K562 (cell line): ENCODE data around the gene MUC22. TPM values are rescaled to one million over a fixed set of nuclear protein-coding genes. Genes with fewer than 3 reads are reported as not detected.

Experiments
- ATAC-seq: fragments of 200-7000 bp; cut with Tn5 transposase; 3 replicates; pipeline ENCODE4 v1.9.1; 2020; ENCODE audit warnings: moderate library complexity
- BruUV-seq: library from RNA; stranded (reverse); fragments of 400-500 nt; replicated peaks from 2 replicates; lab custom pipeline; 2021; lab: Mats Ljungman, UMichigan
- CTCF ChIA-PET: fragments of 300-600 bp; formaldehyde crosslinking; extraction: SDS; loops from one replicate; lab custom pipeline; 2021; ENCODE audit warnings: low intra/inter-chr PET ratio; lab: Yijun Ruan, JAX
- POLR2A ChIA-PET: fragments of 300-600, 350-650 bp; sonication (Branson Sonifier 250); formaldehyde crosslinking; extraction: SDS; loops from one replicate; lab custom pipeline; 2021; ENCODE audit warnings: antibody characterized with exemption, inconsistent platforms; lab: Yijun Ruan, JAX
- DNase-seq, 4 experiments: peaks; one replicate each; pipeline versions ENCODE4 v3.0.0 to v3.0.0-alpha.2; 2011 to 2018; ENCODE audit warnings: low spot score in 3 of 4, mixed read lengths in 3 of 4; ENCODE audit errors: extremely low read depth in 1 of 4
- FAIRE-seq: peaks from 2 replicates; lab custom pipeline; 2011; peaks lifted over from hg19 to GRCh38; lab: Jason Lieb, UNC
- H2AFZ ChIP-seq: 2 replicates; pipeline ENCODE4 v1.6.0; 2011; ENCODE audit warnings: low read depth, low read length, control low read depth, inconsistent platforms
- H3K27ac ChIP-seq: fragments of 200-600 bp; 3 replicates; pipeline ENCODE4 v1.8.0; 2011; ENCODE audit warnings: low read depth, mild to moderate bottlenecking, control low read depth, inconsistent platforms, low read length, moderate library complexity, mixed read lengths; ENCODE audit errors: extremely low read depth
- H3K27me3 ChIP-seq, 2 experiments: fragments of 300-600 bp in 1 of 2; 2 replicates in 1 of 2; 3 replicates in 1 of 2; pipeline versions ENCODE4 v1.6.0 to v1.8.0; 2011; ENCODE audit warnings: inconsistent platforms in 2 of 2, low read length in 2 of 2, mild to moderate bottlenecking in 1 of 2, mixed read lengths in 1 of 2, moderate library complexity in 1 of 2; ENCODE audit not compliant: control insufficient read depth in 2 of 2, insufficient read depth in 2 of 2
- H3K36me3 ChIP-seq: fragments of 300-600 bp; 3 replicates; pipeline ENCODE4 v1.8.0; 2011; ENCODE audit warnings: mild to moderate bottlenecking, low read length, inconsistent platforms; ENCODE audit not compliant: control insufficient read depth, insufficient read depth
- H3K4me1 ChIP-seq, 2 experiments: fragments of 200-600 bp in 1 of 2; replicated peaks in 1 of 2; 2 replicates in 1 of 2; 3 replicates in 1 of 2; pipeline versions ENCODE4 v1.5.1 to v1.8.0; 2011; ENCODE audit warnings: inconsistent platforms in 2 of 2, low read length in 2 of 2, mild to moderate bottlenecking in 1 of 2, mixed read lengths in 1 of 2, moderate library complexity in 1 of 2; ENCODE audit not compliant: control insufficient read depth in 2 of 2, insufficient read depth in 2 of 2
- H3K4me2 ChIP-seq: 2 replicates; pipeline ENCODE4 v1.6.1; 2011; ENCODE audit warnings: low read length, control low read depth, inconsistent platforms, mixed read lengths; ENCODE audit not compliant: insufficient read depth
- H3K4me3 ChIP-seq: fragments of 200-600 bp; sonication (generic), shearing (Covaris generic); 2 replicates; pipeline ENCODE4 v1.5.1; 2016; ENCODE audit warnings: control low read depth, inconsistent platforms
- H3K79me2 ChIP-seq: fragments of 200-600 bp; 3 replicates; pipeline ENCODE4 v1.8.0; 2011; ENCODE audit warnings: low read length, inconsistent platforms; ENCODE audit not compliant: control insufficient read depth, insufficient read depth
- H3K9ac ChIP-seq, 2 experiments: 2 replicates each; pipeline versions ENCODE4 v1.6.0 to v1.6.1; 2011; ENCODE audit warnings: low read depth in 2 of 2, low read length in 2 of 2, control low read depth in 1 of 2, inconsistent platforms in 1 of 2, mild to moderate bottlenecking in 1 of 2, mixed read lengths in 1 of 2; ENCODE audit not compliant: insufficient read depth in 1 of 2
- H3K9me1 ChIP-seq: one replicate; pipeline ENCODE4 v1.6.0; 2011; ENCODE audit warnings: inconsistent platforms, mild to moderate bottlenecking, low read length, moderate library complexity; ENCODE audit not compliant: control insufficient read depth, insufficient read depth
- H3K9me3 ChIP-seq: replicated peaks from 2 replicates; pipeline ENCODE4 v1.5.1; 2011; ENCODE audit warnings: low read depth, low read length, inconsistent platforms; ENCODE audit not compliant: control insufficient read depth, insufficient read depth
- H4K20me1 ChIP-seq: replicated peaks from 2 replicates; pipeline ENCODE4 v1.6.1; 2011; ENCODE audit warnings: low read length, inconsistent platforms, mixed read lengths; ENCODE audit not compliant: control insufficient read depth, insufficient read depth
- BCL6 ChIP-seq: fragments of 250-450 bp; sonication (Bioruptor Pico); IDR thresholded peaks from 2 replicates; pipeline ENCODE4 v1.4.0; 2020
- CTBP1 ChIP-seq: fragments of 450-650 bp; IDR thresholded peaks from 2 replicates; pipeline ENCODE4 v1.6.1; 2016; ENCODE audit warnings: borderline replicate concordance
- CTCF ChIP-seq, 3 experiments: IDR thresholded peaks in 2 of 3; conservative IDR thresholded peaks in 1 of 3; 2 replicates each; pipeline ENCODE4 v1.5.1; 2011 to 2012; ENCODE audit warnings: low read length in 3 of 3, mild to moderate bottlenecking in 3 of 3, control low read depth in 2 of 3, improper control_type of control experiment in 1 of 3, inconsistent platforms in 1 of 3, low read depth in 1 of 3, mixed read lengths in 1 of 3, moderate library complexity in 1 of 3; ENCODE audit not compliant: insufficient read depth in 2 of 3
- GATAD2B ChIP-seq: fragments of 450-650 bp; IDR thresholded peaks from 2 replicates; pipeline ENCODE4 v1.6.1; 2017; ENCODE audit warnings: mild to moderate bottlenecking, borderline replicate concordance
- GTF3C2 ChIP-seq: IDR thresholded peaks from 3 replicates; pipeline ENCODE4 v1.6.1; 2011; ENCODE audit warnings: borderline replicate concordance, mild to moderate bottlenecking, moderate library complexity; ENCODE audit not compliant: insufficient read length; ENCODE audit errors: extremely low read depth
- MLLT1 ChIP-seq, 2 experiments: fragments of 450-650 bp; IDR thresholded peaks; 2 replicates each; pipeline ENCODE4 v1.6.1; 2016
- MYNN ChIP-seq, 2 experiments: sonication (generic); formaldehyde crosslinking in 1 of 2; IDR thresholded peaks; 2 replicates each; pipeline versions ENCODE4 v1.5.0 to v1.6.1; 2016 to 2020; ENCODE audit warnings: antibody characterized with exemption in 1 of 2, missing genetic modification reagents in 1 of 2
- SREBF1 ChIP-seq: fragments of 150-350 bp; IDR thresholded peaks from 2 replicates; pipeline ENCODE4 v1.6.1; 2014; ENCODE audit warnings: antibody characterized with exemption, low read depth, low read length, borderline replicate concordance
- ZBTB8A ChIP-seq: fragments of 450-650 bp; IDR thresholded peaks from 2 replicates; pipeline ENCODE4 v1.6.1; 2018; ENCODE audit warnings: mild to moderate bottlenecking, moderate library complexity; ENCODE audit not compliant: partially characterized antibody
- ZNF436 ChIP-seq: fragments of 250-450, 450-650 bp; sonication (Bioruptor Pico); formaldehyde crosslinking; IDR thresholded peaks from 2 replicates; pipeline ENCODE4 v1.7.0; 2020; ENCODE audit warnings: mild to moderate bottlenecking
- WGBS: fragments of 100-300 bp; shearing (Covaris generic); methylation state at CpG from one replicate; pipeline ENCODE4 v1.1.6; 2016; ENCODE audit warnings: low coverage, mixed read lengths; ENCODE audit not compliant: insufficient coverage; ENCODE audit errors: missing lambda C conversion rate; 5-methylcytosine and 5-hydroxymethylcytosine counted together
- in situ Hi-C: fragments of 300-500 bp; cut with MboI; formaldehyde crosslinking; loops from 4 replicates; pipeline ENCODE4 v1.15.0; 2018; ENCODE audit warnings: inconsistent platforms, mixed read lengths
- intact Hi-C: fragments of 100-400 bp; cut with micrococcal nuclease; formaldehyde crosslinking; loops from 2 replicates; pipeline ENCODE4 v1.14.2; 2022
- polyA plus RNA-seq, 8 experiments: library from polyadenylated mRNA; depleted of rRNA in 4 of 8; stranded (reverse) in 5 of 8; unstranded in 3 of 8; fragments of >200 nt; fragmentation: Nextera tagmentation in 2 of 8; fragmentation: Illumina TruSeq in 1 of 8; extraction: Ambion mirVana in 2 of 8; extraction: Trizol in 1 of 8; gene quantifications; 2 replicates each; pipeline versions ENCODE4 v1.2.1 to v1.2.3, GENCODE V29; 2011 to 2014; ENCODE audit warnings: inconsistent platforms in 1 of 8, missing spikeins in 1 of 8
- total RNA-seq, 7 experiments: library from RNA; depleted of rRNA in 6 of 7; stranded (reverse); fragments of >200 nt in 6 of 7; fragmentation: Illumina TruSeq in 2 of 7; extraction: Trizol in 2 of 7; gene quantifications; 2 replicates each; pipeline versions ENCODE4 v1.2.1 to v1.2.3, GENCODE V29; 2011 to 2021; ENCODE audit warnings: low replicate concordance in 1 of 7
- TF ChIP-seq, protein P1 (sequence below): sonication (generic); formaldehyde crosslinking; IDR thresholded peaks from 2 replicates; pipeline ENCODE4 v1.8.1; 2022; ENCODE audit warnings: missing genetic modification reagents

Gene MUC22
- total and polyA plus RNA-seq, 9 of the 15 experiments (the other 6 are each of a cell fraction or from before 2014, with no cell fraction given), result 0.01 to 0.03 TPM; not detected in 7

DNA sequence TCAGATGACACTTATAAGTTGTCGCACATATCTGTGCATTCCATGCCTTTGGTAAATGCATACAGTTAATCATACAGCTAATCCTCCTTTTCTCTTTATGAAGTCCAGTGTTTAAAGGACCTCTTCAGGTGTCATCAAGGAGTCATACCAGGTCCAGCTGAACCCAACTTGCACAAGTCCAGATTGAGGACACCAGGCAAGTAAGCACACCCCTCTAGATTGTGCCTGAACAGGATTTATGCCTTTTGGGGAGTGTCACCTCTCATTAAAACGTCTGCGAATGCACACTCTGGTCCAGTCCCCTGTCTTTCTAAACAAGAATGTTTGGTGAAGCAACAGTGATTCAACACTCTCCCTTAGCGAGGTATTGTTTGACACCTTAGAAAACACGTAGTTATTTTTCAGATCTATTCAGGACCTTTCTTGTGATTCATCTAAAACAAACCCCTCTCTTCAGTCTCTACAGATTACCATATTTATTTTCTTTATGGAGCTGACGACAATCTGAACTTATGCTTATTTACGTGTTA, 53.7 kb downstream of the MUC22 start:
- no TSS peak for BruUV-seq
- ATAC-seq, result no peak
- Histone ChIP-seq H2AFZ (no peak overlapping the region), H3K4me3 (no peak overlapping the region), H3K4me1 (no peaks in the 10 kb centered on the region), H3K36me3 (no peaks in the 10 kb centered on the region), H3K27me3 (peaks cover 28 to 38% of the 10 kb centered on the region in 2 experiments), H3K27ac (no peak overlapping the region), H3K4me2 (no peak overlapping the region), H3K9ac (no peak overlapping the region), H3K9me1 (no peaks in the 10 kb centered on the region), H3K9me3 (no peaks in the 10 kb centered on the region), H3K79me2 (no peaks in the 10 kb centered on the region), H4K20me1 (no peaks in the 10 kb centered on the region)
- ChIA-PET CTCF (no interaction called here), POLR2A (interaction anchor here (0.5 to 0.9 kb wide), 2 partner anchors 18 to 148 kb away, joined by 3 read pairs; no protein-coding TSS in a partner anchor)
- TF ChIP-seq BCL6 (CRISPR knock-in tag) (no peak), GATAD2B (no peak), MLLT1 (IDR thresholded peaks at IDR 0.05) (no peak), SREBF1 (no peak), ZNF436 (CRISPR knock-in tag) (no peak), GTF3C2 (no peak), CTCF (IDR thresholded peaks at IDR 0.05 in 2 of 3, conservative IDR thresholded peaks at IDR 0.05 in 1 of 3; ENCODE audit: insufficient read depth in 2 of 3, low read depth in 1 of 3, low read length in 3 of 3) (no peak), MYNN (IDR thresholded peaks at IDR 0.05) (no peak), MYNN (CRISPR knock-in tag; IDR thresholded peaks at IDR 0.05) (no peak), CTBP1 (no peak), ZBTB8A (no peak)
- TF ChIP-seq, protein P1, sequence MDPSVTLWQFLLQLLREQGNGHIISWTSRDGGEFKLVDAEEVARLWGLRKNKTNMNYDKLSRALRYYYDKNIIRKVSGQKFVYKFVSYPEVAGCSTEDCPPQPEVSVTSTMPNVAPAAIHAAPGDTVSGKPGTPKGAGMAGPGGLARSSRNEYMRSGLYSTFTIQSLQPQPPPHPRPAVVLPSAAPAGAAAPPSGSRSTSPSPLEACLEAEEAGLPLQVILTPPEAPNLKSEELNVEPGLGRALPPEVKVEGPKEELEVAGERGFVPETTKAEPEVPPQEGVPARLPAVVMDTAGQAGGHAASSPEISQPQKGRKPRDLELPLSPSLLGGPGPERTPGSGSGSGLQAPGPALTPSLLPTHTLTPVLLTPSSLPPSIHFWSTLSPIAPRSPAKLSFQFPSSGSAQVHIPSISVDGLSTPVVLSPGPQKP (CRISPR knock-in tag), result no peak
- no peak for FAIRE-seq
- 2% methylated on average over 7 of the region's 7 CpGs for WGBS
- no peak for DNase-seq
- in situ Hi-C loops, result no loop called here
- intact Hi-C loops, result no loop called here
